Suprapubic skin (tissue), 4 donors: ENCODE data around the gene MVP. TPM values are rescaled to one million over a fixed set of nuclear protein-coding genes. Genes with fewer than 3 reads are reported as not detected.
A peak's percentile ranks its signal among the peaks of the same experiment; 100 is the strongest.

Source experiments
- DNase-seq, 2 donors: peaks; one replicate each; pipeline ENCODE4 v3.0.0-alpha.2; 2019; ENCODE audit warnings: low spot score in 2 of 2
- H3K27ac ChIP-seq: fragments of 200-600 bp; sonication (generic); one replicate; pipeline ENCODE4 v1.5.1; 2019
- H3K27me3 ChIP-seq: fragments of 200-600 bp; sonication (generic); one replicate; pipeline ENCODE4 v1.5.1; 2019
- H3K36me3 ChIP-seq: fragments of 200-600 bp; sonication (generic); one replicate; pipeline ENCODE4 v1.5.1; 2019
- H3K4me1 ChIP-seq: fragments of 200-600 bp; sonication (generic); one replicate; pipeline ENCODE4 v1.5.1; 2019
- H3K4me3 ChIP-seq: fragments of 200-600 bp; sonication (generic); one replicate; pipeline ENCODE4 v1.5.1; 2019; ENCODE audit warnings: mild to moderate bottlenecking
- H3K9me3 ChIP-seq: fragments of 200-600 bp; sonication (generic); one replicate; pipeline ENCODE4 v1.5.1; 2019
- EP300 ChIP-seq: sonication (generic); formaldehyde crosslinking; IDR thresholded peaks from one replicate; pipeline ENCODE4 v1.6.1; 2017; ENCODE audit warnings: antibody characterized with exemption
- POLR2A ChIP-seq, 2 donors: fragments of 450-650 bp; IDR thresholded peaks; one replicate each; pipeline ENCODE4 v1.6.1; 2017; ENCODE audit warnings: antibody characterized with exemption in 2 of 2, mild to moderate bottlenecking in 2 of 2, moderate library complexity in 2 of 2
- POLR2AphosphoS5 ChIP-seq, 3 donors: sonication (generic); formaldehyde crosslinking; IDR thresholded peaks; one replicate each; pipeline ENCODE4 v1.6.1; 2017; ENCODE audit warnings: antibody characterized with exemption in 3 of 3
- WGBS: methylation state at CpG from one replicate; pipeline ENCODE4 v1.1.5; 2018; 5-methylcytosine and 5-hydroxymethylcytosine counted together
- total RNA-seq, 4 donors: library from RNA; depleted of rRNA; stranded (reverse); fragments of >200 nt; gene quantifications; one replicate each; pipeline ENCODE4 v1.1.0, GENCODE V29; 2016
- TF ChIP-seq, protein P1 (sequence below), 2 donors: fragments of 200-600 bp in 1 of 2; fragments of 450-650 bp in 1 of 2; sonication (generic) in 1 of 2; IDR thresholded peaks; one replicate each; pipeline ENCODE4 v1.5.1; 2016 to 2019; ENCODE audit warnings: antibody characterized with exemption in 2 of 2, mild to moderate bottlenecking in 1 of 2, moderate library complexity in 1 of 2

Gene MVP
- total RNA-seq, 4 donors from 2014 or later, result 54.9 to 104 (median 68.1) TPM

DNA sequence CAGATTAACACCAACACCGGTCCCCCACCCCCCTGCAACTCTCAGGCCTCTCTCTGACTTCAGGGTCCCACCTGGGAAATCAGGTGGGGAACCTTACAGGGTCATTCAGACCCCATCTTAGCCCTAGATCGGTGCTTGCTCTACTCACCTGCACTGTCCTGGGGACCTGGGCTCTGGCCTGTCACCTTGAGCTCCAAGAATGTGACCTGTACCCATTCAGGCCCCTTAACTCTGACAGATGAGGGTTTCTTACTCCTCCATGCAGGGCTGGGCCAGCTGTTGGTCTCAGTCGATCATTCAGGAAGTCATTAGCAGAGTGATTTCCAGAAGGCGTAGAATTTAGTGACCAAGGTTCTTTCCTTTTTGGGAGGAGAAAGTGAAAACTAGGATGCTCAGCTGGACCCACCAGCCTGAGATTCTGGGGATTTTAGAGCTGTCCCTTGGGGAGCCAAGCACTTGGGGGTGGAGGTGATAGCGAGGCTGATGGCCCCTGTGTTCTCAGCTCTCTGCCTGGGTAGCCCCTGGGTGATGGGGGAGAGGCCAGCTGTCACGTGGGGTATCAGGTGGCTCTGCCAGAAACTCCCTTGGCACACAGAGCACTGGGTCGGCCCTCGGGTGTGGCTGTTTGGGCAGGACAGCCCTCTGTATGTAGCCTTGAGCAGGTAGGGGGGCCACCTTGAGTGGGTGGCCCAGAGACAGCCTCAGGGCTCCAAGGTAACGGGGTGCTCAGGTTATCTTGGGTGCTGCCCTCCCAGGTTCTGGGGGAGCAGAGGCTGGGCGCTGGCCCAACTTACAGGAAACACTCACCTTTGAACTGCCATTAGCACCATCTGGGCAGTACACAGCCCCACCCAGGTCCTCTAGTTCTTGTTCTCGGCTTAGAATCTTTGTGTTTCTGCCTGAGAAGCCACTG is 724 bp downstream of the MVP start:
- DNase-seq, result no peak
- TF ChIP-seq POLR2A (IDR thresholded peaks at IDR 0.05), result no peak
- TF ChIP-seq, protein P1, sequence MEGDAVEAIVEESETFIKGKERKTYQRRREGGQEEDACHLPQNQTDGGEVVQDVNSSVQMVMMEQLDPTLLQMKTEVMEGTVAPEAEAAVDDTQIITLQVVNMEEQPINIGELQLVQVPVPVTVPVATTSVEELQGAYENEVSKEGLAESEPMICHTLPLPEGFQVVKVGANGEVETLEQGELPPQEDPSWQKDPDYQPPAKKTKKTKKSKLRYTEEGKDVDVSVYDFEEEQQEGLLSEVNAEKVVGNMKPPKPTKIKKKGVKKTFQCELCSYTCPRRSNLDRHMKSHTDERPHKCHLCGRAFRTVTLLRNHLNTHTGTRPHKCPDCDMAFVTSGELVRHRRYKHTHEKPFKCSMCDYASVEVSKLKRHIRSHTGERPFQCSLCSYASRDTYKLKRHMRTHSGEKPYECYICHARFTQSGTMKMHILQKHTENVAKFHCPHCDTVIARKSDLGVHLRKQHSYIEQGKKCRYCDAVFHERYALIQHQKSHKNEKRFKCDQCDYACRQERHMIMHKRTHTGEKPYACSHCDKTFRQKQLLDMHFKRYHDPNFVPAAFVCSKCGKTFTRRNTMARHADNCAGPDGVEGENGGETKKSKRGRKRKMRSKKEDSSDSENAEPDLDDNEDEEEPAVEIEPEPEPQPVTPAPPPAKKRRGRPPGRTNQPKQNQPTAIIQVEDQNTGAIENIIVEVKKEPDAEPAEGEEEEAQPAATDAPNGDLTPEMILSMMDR (IDR thresholded peaks at IDR 0.05), result no peak
- 11% methylated on average over 7 of the region's 11 CpGs for WGBS
- Histone ChIP-seq H3K27me3 (no peaks in the 10 kb centered on the region), H3K36me3 (peaks cover 12% of the 10 kb centered on the region), H3K27ac (peak overlapping the region; percentile 88), H3K4me3 (peak overlapping the region; percentile 63), H3K9me3 (no peaks in the 10 kb centered on the region), H3K4me1 (peaks cover 85% of the 10 kb centered on the region)

DNA sequence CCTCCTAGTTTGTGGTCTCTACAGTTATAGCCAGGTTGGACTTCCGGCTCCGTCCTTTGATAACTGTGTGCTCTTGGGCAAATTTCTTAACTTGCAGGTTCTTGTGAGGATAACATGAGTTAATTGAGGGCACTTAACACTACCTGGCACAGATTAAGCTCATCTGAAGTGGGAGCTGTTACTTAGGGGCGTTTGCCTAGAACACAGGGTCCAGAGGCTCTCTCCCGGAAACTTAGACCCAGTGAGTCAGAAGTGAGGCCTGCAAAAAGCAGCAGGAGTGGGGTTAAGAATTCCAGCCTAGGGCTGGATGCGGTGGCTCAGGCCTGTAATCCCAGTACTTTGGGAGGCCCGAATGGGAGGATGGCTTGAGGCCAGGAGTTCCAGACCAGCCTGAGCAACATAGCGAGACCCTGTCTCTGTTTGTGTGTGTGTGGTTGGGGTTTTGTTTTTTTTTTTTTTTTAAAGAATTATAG is 1.4 kb downstream of the MVP start:
- H3K36me3 ChIP-seq, result peaks cover 12% of the 10 kb centered on the region
- TF ChIP-seq POLR2AphosphoS5 (IDR thresholded peaks at IDR 0.05) (no peak), EP300 (no peak), POLR2A (IDR thresholded peaks at IDR 0.05) (no peak)
- TF ChIP-seq, protein P1 (IDR thresholded peaks at IDR 0.05), result no peak
- no peaks in the 10 kb centered on the region for H3K9me3 ChIP-seq
- peak overlapping the region; percentile 88 for H3K27ac ChIP-seq
- peak overlapping the region; percentile 63 for H3K4me3 ChIP-seq
- 12% methylated on average over 6 of the region's 7 CpGs for WGBS
- H3K27me3 ChIP-seq, result no peaks in the 10 kb centered on the region
- H3K4me1 ChIP-seq, result peaks cover 86% of the 10 kb centered on the region
- no peak for DNase-seq

DNA sequence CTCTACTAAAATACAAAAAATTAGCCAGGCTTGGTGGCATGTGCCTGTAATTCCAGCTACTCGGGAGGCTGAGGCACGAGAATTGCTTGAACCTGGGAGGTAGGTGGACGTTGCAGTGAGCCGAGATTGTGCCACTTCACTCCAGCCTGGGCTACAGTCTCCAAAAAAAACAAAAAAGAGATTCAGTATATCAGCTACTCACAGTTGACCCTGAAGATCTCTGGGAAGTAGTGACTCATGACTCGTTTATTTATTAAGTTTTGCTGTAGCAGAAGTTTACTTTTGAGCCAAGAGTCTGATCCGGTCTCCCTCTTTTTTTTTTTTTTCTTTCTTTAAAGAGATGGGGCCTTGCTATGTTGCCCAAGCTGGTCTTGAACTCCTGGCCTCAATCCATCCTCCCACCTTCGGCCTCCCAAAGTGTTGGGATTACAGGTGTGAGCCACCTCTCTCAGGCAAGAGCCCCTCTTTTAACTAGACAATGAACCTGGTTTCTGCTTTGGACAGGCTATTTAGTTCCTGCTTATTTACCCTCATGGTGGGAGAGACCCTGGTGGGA is 4.4 kb downstream of the MVP start:
- peak overlapping the region; percentile 63 for H3K27ac ChIP-seq
- no peak for TF ChIP-seq EP300
- TF ChIP-seq, protein P1 (IDR thresholded peaks at IDR 0.05), result no peak
- no peak for TF ChIP-seq POLR2AphosphoS5 (IDR thresholded peaks at IDR 0.05)
- H3K27me3 ChIP-seq, result no peaks in the 10 kb centered on the region
- H3K9me3 ChIP-seq, result no peaks in the 10 kb centered on the region
- no peak for DNase-seq
- H3K36me3 ChIP-seq, result peaks cover under 1% of the 10 kb centered on the region
- no peak overlapping the region for H3K4me3 ChIP-seq
- WGBS, result 26% methylated on average over 7 of the region's 7 CpGs
- H3K4me1 ChIP-seq, result peaks cover 67% of the 10 kb centered on the region

DNA sequence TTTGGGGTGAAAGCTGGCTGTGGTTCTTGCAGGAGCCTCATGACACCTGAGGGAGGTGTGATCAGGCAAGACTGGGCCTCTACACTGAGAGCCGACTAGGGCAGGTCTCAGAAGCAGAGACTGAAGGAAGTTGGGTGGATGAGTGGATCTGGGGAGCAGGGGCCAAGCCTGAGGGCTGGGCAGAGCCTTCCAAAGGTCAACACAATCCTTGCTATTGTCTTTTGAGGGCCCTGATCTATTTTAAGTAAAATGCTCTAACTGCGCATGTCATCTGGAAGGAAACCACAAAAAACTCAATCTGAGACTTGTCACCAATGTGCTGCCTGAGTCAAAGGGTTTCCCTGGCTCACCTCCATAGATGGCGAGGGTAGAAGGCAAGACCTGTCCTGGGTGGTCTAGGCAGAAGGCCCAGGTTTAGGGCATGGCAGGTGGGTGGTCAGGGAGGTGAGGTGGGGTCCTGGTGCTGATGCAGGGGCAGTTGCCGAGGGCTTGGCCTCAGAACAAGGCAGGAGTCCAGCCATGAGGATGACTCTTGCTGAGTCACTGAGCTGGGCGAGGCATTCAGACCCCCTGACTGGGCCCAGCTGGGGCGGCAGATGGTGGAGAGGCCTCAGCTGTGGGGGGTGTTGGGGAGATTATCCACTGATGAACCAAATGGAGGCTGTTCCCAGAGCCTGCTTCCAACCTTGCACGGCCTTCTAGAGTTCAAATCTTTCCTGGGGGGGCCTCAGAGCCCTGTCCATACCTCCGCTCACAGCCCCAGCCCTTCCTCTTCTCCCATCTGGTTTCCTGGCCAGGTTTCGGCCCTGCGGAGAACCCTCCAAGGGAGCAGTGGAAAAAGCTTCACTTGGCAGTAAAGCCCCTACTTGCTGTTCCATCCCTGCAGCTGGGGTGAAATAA is 5.1 kb downstream of the MVP start:
- WGBS, result 68% methylated on average over 7 of the region's 10 CpGs
- H3K9me3 ChIP-seq, result no peaks in the 10 kb centered on the region
- H3K4me3 ChIP-seq, result peak overlapping the region; percentile 11
- peaks cover 62% of the 10 kb centered on the region for H3K4me1 ChIP-seq
- no peaks in the 10 kb centered on the region for H3K27me3 ChIP-seq
- H3K36me3 ChIP-seq, result peaks cover under 1% of the 10 kb centered on the region
- TF ChIP-seq EP300, result no peak
- TF ChIP-seq POLR2A (IDR thresholded peaks at IDR 0.05), result no peak
- TF ChIP-seq, protein P1 (IDR thresholded peaks at IDR 0.05), result no peak
- no peak for TF ChIP-seq POLR2AphosphoS5 (IDR thresholded peaks at IDR 0.05)
- no peak for DNase-seq
- peak overlapping the region; percentile 63 for H3K27ac ChIP-seq
